ENCODE measurements around the gene RC3H1.

GRCh38 chr1:174001573-174001972 is 20.6 kb downstream of the RC3H1 start:
- no peak for TF ChIP-seq CTCF (IDR thresholded peaks at IDR 0.05)
- TF ChIP-seq POLR2A (IDR thresholded peaks at IDR 0.05), result no peak
